SU-DHL-6 (cell line): ENCODE results near the gene ATOSA.

ENCODE experiments used
- CTCF ChIP-seq: fragments of 200-600 bp; sonication (generic); IDR thresholded peaks from one replicate; pipeline ENCODE4 v1.5.1; 2017; ENCODE audit warnings: antibody characterized with exemption, mild to moderate bottlenecking, low read length, moderate library complexity; ENCODE audit not compliant: insufficient read depth, poor library complexity, severe bottlenecking
- EZH2phosphoT487 ChIP-seq: fragments of 200-600 bp; sonication (generic), shearing (Covaris generic); conservative IDR thresholded peaks from 2 replicates; pipeline ENCODE4 v1.6.1; 2018; ENCODE audit warnings: mild to moderate bottlenecking, antibody characterized with exemption, low read length, moderate library complexity, mixed read lengths

DNA sequence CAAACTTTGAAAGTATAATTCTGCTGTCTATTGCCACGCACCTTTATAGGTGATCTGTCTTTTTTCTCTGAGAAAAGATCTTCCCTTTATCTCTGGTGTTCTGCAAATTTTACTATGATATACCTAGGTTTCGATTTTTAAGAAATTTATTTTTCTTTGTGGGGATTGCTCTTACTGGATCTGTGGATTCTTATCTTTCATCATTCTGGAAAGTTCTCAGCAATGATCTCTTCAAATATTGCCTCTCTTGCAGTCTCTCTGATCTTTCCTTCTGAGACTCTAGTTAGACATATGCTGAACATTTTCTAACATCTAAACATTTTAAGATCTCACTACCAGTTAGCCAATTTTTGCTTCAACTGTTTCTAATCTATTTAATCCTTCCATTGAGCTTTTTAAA is 47.0 kb upstream of the ATOSA start:
- TF ChIP-seq CTCF (no peak), EZH2phosphoT487 (no peak)
